H9 (cell line): ENCODE data around the gene CADM1. TPM values are rescaled to one million over a fixed set of nuclear protein-coding genes. Genes with fewer than 3 reads are reported as not detected.

Experiments used
- DNase-seq: peaks from one replicate; pipeline ENCODE4 v3.0.0-alpha.2; 2017
- H2AFZ ChIP-seq: one replicate; pipeline ENCODE4 v1.6.1; 2013; ENCODE audit warnings: mild to moderate bottlenecking, low read length, control low read depth, moderate library complexity
- H2AK5ac ChIP-seq: 2 replicates; pipeline ENCODE4 v1.6.1; 2013; ENCODE audit warnings: low read length, control low read depth, mixed read lengths; ENCODE audit not compliant: insufficient read length
- H2BK120ac ChIP-seq: one replicate; pipeline ENCODE4 v1.6.1; 2013; ENCODE audit warnings: low read depth, mild to moderate bottlenecking, low read length, control low read depth, inconsistent platforms; ENCODE audit not compliant: poor library complexity, severe bottlenecking
- H2BK12ac ChIP-seq: 2 replicates; pipeline ENCODE4 v1.6.1; 2013; ENCODE audit warnings: low read length, control low read depth, mixed read lengths, low read depth; ENCODE audit not compliant: insufficient read length
- H2BK15ac ChIP-seq: 2 replicates; pipeline ENCODE4 v1.6.1; 2013; ENCODE audit warnings: low read depth, low read length, control low read depth
- H2BK20ac ChIP-seq: one replicate; pipeline ENCODE4 v1.6.1; 2013; ENCODE audit warnings: low read depth, mild to moderate bottlenecking, low read length, control low read depth, inconsistent platforms; ENCODE audit not compliant: poor library complexity, severe bottlenecking
- H2BK5ac ChIP-seq: 2 replicates; pipeline ENCODE4 v1.6.1; 2013; ENCODE audit warnings: low read length, control low read depth, mixed read lengths; ENCODE audit not compliant: insufficient read length
- H3K14ac ChIP-seq: 2 replicates; pipeline ENCODE4 v1.6.1; 2013; ENCODE audit warnings: low read length, control low read depth; ENCODE audit not compliant: insufficient read depth
- H3K18ac ChIP-seq: 2 replicates; pipeline ENCODE4 v1.6.1; 2013; ENCODE audit warnings: low read depth, mild to moderate bottlenecking, mixed read lengths, low read length, control low read depth; ENCODE audit not compliant: insufficient read length
- H3K23ac ChIP-seq: 2 replicates; pipeline ENCODE4 v1.6.1; 2013; ENCODE audit warnings: low read length, control low read depth, mixed read lengths, low read depth; ENCODE audit not compliant: insufficient read length
- H3K23me2 ChIP-seq: 2 replicates; pipeline ENCODE4 v1.6.1; 2013; ENCODE audit warnings: low read depth, mild to moderate bottlenecking, mixed read lengths, low read length, control low read depth; ENCODE audit not compliant: insufficient read length, poor library complexity, severe bottlenecking
- H3K27ac ChIP-seq: 2 replicates; pipeline ENCODE4 v1.5.1; 2013; ENCODE audit warnings: low read length, control low read depth, mixed read lengths, low read depth; ENCODE audit not compliant: insufficient read length
- H3K27me3 ChIP-seq: 2 replicates; pipeline ENCODE4 v1.6.1; 2013; ENCODE audit warnings: low read length, control low read depth, inconsistent platforms; ENCODE audit not compliant: insufficient read depth
- H3K4ac ChIP-seq: 2 replicates; pipeline ENCODE4 v1.6.1; 2013; ENCODE audit warnings: low read depth, mild to moderate bottlenecking, control low read depth, inconsistent platforms, low read length, moderate library complexity
- H3K4me1 ChIP-seq: 2 replicates; pipeline ENCODE4 v1.6.1; 2013; ENCODE audit warnings: low read length, control low read depth, inconsistent platforms; ENCODE audit not compliant: insufficient read depth
- H3K4me2 ChIP-seq: 2 replicates; pipeline ENCODE4 v1.6.1; 2013; ENCODE audit warnings: low read length, control low read depth, mixed read lengths; ENCODE audit not compliant: insufficient read length, insufficient read depth
- H3K56ac ChIP-seq: 2 replicates; pipeline ENCODE4 v1.6.1; 2013; ENCODE audit warnings: low read depth, mild to moderate bottlenecking, mixed read lengths, low read length, control low read depth; ENCODE audit not compliant: insufficient read length
- H3K79me1 ChIP-seq: 2 replicates; pipeline ENCODE4 v1.6.1; 2013; ENCODE audit warnings: low read depth, mild to moderate bottlenecking, moderate library complexity, low read length, control low read depth, inconsistent platforms; ENCODE audit not compliant: insufficient read depth, poor library complexity, severe bottlenecking
- H3K79me2 ChIP-seq: 2 replicates; pipeline ENCODE4 v1.6.1; 2013; ENCODE audit warnings: low read length, control low read depth, inconsistent platforms; ENCODE audit not compliant: insufficient read depth
- H3K9ac ChIP-seq: 2 replicates; pipeline ENCODE4 v1.6.1; 2013; ENCODE audit warnings: low read length, control low read depth, mixed read lengths; ENCODE audit not compliant: insufficient read length; ENCODE audit errors: extremely low read depth
- H3K9me3 ChIP-seq: one replicate; pipeline ENCODE4 v1.6.1; 2013; ENCODE audit warnings: low read depth, low read length, inconsistent platforms; ENCODE audit not compliant: control insufficient read depth
- H3T11ph ChIP-seq: one replicate; pipeline ENCODE4 v1.6.1; 2013; ENCODE audit warnings: mild to moderate bottlenecking, low read length, control low read depth, inconsistent platforms
- H4K20me1 ChIP-seq: one replicate; pipeline ENCODE4 v1.6.1; 2013; ENCODE audit not compliant: control insufficient read depth, insufficient read length, insufficient read depth
- H4K5ac ChIP-seq: 2 replicates; pipeline ENCODE4 v1.6.1; 2013; ENCODE audit warnings: low read depth, mild to moderate bottlenecking, mixed read lengths, low read length, control low read depth; ENCODE audit not compliant: insufficient read length
- H4K8ac ChIP-seq: replicated peaks from 2 replicates; pipeline ENCODE4 v1.6.1; 2013; ENCODE audit warnings: low read length, control low read depth, mixed read lengths, low read depth; ENCODE audit not compliant: insufficient read length
- H4K91ac ChIP-seq: 2 replicates; pipeline ENCODE4 v1.6.1; 2013; ENCODE audit warnings: low read depth, mild to moderate bottlenecking, moderate library complexity, mixed read lengths, low read length, control low read depth; ENCODE audit not compliant: insufficient read length
- H3K27ac Mint-ChIP-seq, 3 experiments: 2 replicates in 2 of 3; 3 replicates in 1 of 3; pipeline ENCODE4 v1.8.0; 2020 to 2021; ENCODE audit warnings: mixed read lengths in 3 of 3, mild to moderate bottlenecking in 1 of 3, moderate library complexity in 1 of 3
- H3K27me3 Mint-ChIP-seq: 2 replicates; pipeline ENCODE4 v1.8.0; 2021; ENCODE audit warnings: low read depth, mild to moderate bottlenecking, moderate library complexity, mixed read lengths
- H3K36me3 Mint-ChIP-seq, 3 experiments: 2 replicates in 2 of 3; 3 replicates in 1 of 3; pipeline ENCODE4 v1.8.0; 2020 to 2021; ENCODE audit warnings: low read depth in 3 of 3, mixed read lengths in 3 of 3; ENCODE audit not compliant: insufficient read depth in 1 of 3
- H3K4me1 Mint-ChIP-seq, 2 experiments: 2 replicates each; pipeline ENCODE4 v1.8.0; 2020; ENCODE audit warnings: mixed read lengths in 2 of 2
- H3K4me3 Mint-ChIP-seq, 2 experiments: 2 replicates in 1 of 2; 3 replicates in 1 of 2; pipeline ENCODE4 v1.8.0; 2020 to 2021; ENCODE audit warnings: mild to moderate bottlenecking in 2 of 2, mixed read lengths in 2 of 2, moderate library complexity in 1 of 2
- H3K9me3 Mint-ChIP-seq, 2 experiments: 2 replicates in 1 of 2; 3 replicates in 1 of 2; pipeline ENCODE4 v1.8.0; 2020; ENCODE audit warnings: mild to moderate bottlenecking in 2 of 2, mixed read lengths in 2 of 2, moderate library complexity in 1 of 2
- CTCF ChIP-seq: fragments of 200-600 bp; sonication (generic); conservative IDR thresholded peaks from 3 replicates; pipeline ENCODE4 v1.8.0; 2021; ENCODE audit warnings: antibody characterized with exemption, mild to moderate bottlenecking
- WGBS: extraction: QIAGEN DNeasy Blood & Tissue Kit; methylation state at CpG from one replicate; pipeline ENCODE4 v1.1.7; 2013; ENCODE audit warnings: missing lambda C conversion rate, low lambda C conversion rate, mixed read lengths; ENCODE audit not compliant: insufficient read length; ENCODE audit errors: extremely low coverage; 5-methylcytosine and 5-hydroxymethylcytosine counted together
- total RNA-seq: library from RNA; stranded (reverse); gene quantifications from 2 replicates; pipeline ENCODE4 v1.2.1, GENCODE V29; 2021

Gene CADM1
- total RNA-seq, 1 experiment from 2014 or later = 11.9 TPM

- Histone ChIP-seq H4K5ac (no peak overlapping the region), H3K14ac (no peak overlapping the region), H3K27ac (no peak overlapping the region), H3K23me2 (no peaks in the 10 kb centered on the region), H3T11ph (no peak overlapping the region), H4K20me1 (no peaks in the 10 kb centered on the region), H3K4me1 (no peaks in the 10 kb centered on the region), H2AFZ (no peak overlapping the region), H4K91ac (no peak overlapping the region), H3K79me2 (no peaks in the 10 kb centered on the region), H2BK15ac (no peak overlapping the region), H3K27me3 (peaks cover 47% of the 10 kb centered on the region), H2AK5ac (no peak overlapping the region), H3K18ac (no peak overlapping the region), H3K56ac (no peak overlapping the region), H2BK12ac (no peak overlapping the region), H3K9ac (no peak overlapping the region), H3K9me3 (no peaks in the 10 kb centered on the region), H3K4me2 (no peak overlapping the region), H2BK20ac (no peak overlapping the region), H4K8ac (no peak overlapping the region), H3K23ac (no peak overlapping the region), H3K79me1 (no peaks in the 10 kb centered on the region), H3K4ac (no peak overlapping the region), H2BK5ac (no peak overlapping the region), H2BK120ac (no peak overlapping the region)
- Mint-ChIP-seq H3K4me1 (peaks cover 13 to 24% of the 10 kb centered on the region in 2 experiments), H3K36me3 (no peaks in the 10 kb centered on the region), H3K27me3 (peaks cover 98% of the 10 kb centered on the region), H3K9me3 (no peaks in the 10 kb centered on the region), H3K4me3 (no peak overlapping the region), H3K27ac (no peak overlapping the region)
- no peak for TF ChIP-seq CTCF
- no peak for DNase-seq
- WGBS = no CpG with 5 or more reads among the region's 2 CpGs
Measured at GRCh38 chr11:115384236-115384635, 120.0 kb downstream of the CADM1 start.
